ENCODE data around the gene TTI1.
"Not testable (repeated sequence)": the region's sequence is repeated elsewhere in the genome, so short reads cannot be mapped to it uniquely, and the experiment has no call there.

TTI1 gene

GRCh38 chr20:37968841-37969401 is 64.3 kb downstream of the TTI1 start:
- WGBS, 2 experiments (ENCODE audit: insufficient coverage in 2 of 2), result 61 to 72% methylated on average over 6 of the region's 6 CpGs
- Histone ChIP-seq H3K36me3 (ENCODE audit: control insufficient read depth, insufficient read depth, low read length) (no peaks in the 10 kb centered on the region), H3K4me1 (ENCODE audit: control insufficient read depth, insufficient read depth, low read length, poor library complexity, severe bottlenecking) (no peaks in the 10 kb centered on the region), H3K4me3 (ENCODE audit: extremely low read depth, insufficient read depth, low read length, poor library complexity, severe bottlenecking) (no peak overlapping the region), H3K27ac (ENCODE audit: low read depth, low read length, severe bottlenecking) (no peak overlapping the region), H3K9me3 (ENCODE audit: control insufficient read depth, low read length) (peaks cover 5% of the 10 kb centered on the region)

- not testable (repeated sequence) for H3K9me3 ChIP-seq (ENCODE audit: control insufficient read depth, low read length); H3K4me3 ChIP-seq (ENCODE audit: extremely low read depth, insufficient read depth, low read length, poor library complexity, severe bottlenecking); H3K4me1 ChIP-seq (ENCODE audit: control insufficient read depth, insufficient read depth, low read length, poor library complexity, severe bottlenecking); H3K36me3 ChIP-seq (ENCODE audit: control insufficient read depth, insufficient read depth, low read length); H3K27ac ChIP-seq (ENCODE audit: low read depth, low read length, severe bottlenecking)
- 100% methylated on average over 1 of the region's 2 CpGs; no CpG with 5 or more reads in 1 of the 2 experiments for WGBS, 2 experiments (ENCODE audit: insufficient coverage in 2 of 2)
Observed at GRCh38 chr20:37963483-37963882, 69.8 kb downstream of the TTI1 start.

- Histone ChIP-seq H3K9me3 (ENCODE audit: control insufficient read depth, low read length) (no peaks in the 10 kb centered on the region), H3K4me1 (ENCODE audit: control insufficient read depth, insufficient read depth, low read length, poor library complexity, severe bottlenecking) (no peaks in the 10 kb centered on the region), H3K27ac (ENCODE audit: low read depth, low read length, severe bottlenecking) (no peak overlapping the region), H3K36me3 (ENCODE audit: control insufficient read depth, insufficient read depth, low read length) (no peaks in the 10 kb centered on the region), H3K4me3 (ENCODE audit: extremely low read depth, insufficient read depth, low read length, poor library complexity, severe bottlenecking) (no peak overlapping the region)
- WGBS, 2 experiments (ENCODE audit: insufficient coverage in 2 of 2), result no CpG with 5 or more reads among the region's 1 CpG
Observed at GRCh38 chr20:37961066-37961465, 72.2 kb downstream of the TTI1 start.

- no peaks in the 10 kb centered on the region for H3K4me1 ChIP-seq (ENCODE audit: control insufficient read depth, insufficient read depth, low read length, poor library complexity, severe bottlenecking)
- no peaks in the 10 kb centered on the region for H3K9me3 ChIP-seq (ENCODE audit: control insufficient read depth, low read length)
- no peak overlapping the region for H3K4me3 ChIP-seq (ENCODE audit: extremely low read depth, insufficient read depth, low read length, poor library complexity, severe bottlenecking)
- no peaks in the 10 kb centered on the region for H3K36me3 ChIP-seq (ENCODE audit: control insufficient read depth, insufficient read depth, low read length)
- WGBS, 2 experiments (ENCODE audit: insufficient coverage in 2 of 2), result 78 to 89% methylated on average over 1 of the region's 2 CpGs
- no peak overlapping the region for H3K27ac ChIP-seq (ENCODE audit: low read depth, low read length, severe bottlenecking)
Observed at GRCh38 chr20:37958856-37959520, 74.3 kb downstream of the TTI1 start.

- 46 to 63% methylated on average over 1 to 2 of the region's 3 CpGs for WGBS, 2 experiments (ENCODE audit: insufficient coverage in 2 of 2)
- H3K4me1 ChIP-seq (ENCODE audit: control insufficient read depth, insufficient read depth, low read length, poor library complexity, severe bottlenecking), result no peaks in the 10 kb centered on the region
- no peaks in the 10 kb centered on the region for H3K36me3 ChIP-seq (ENCODE audit: control insufficient read depth, insufficient read depth, low read length)
- H3K27ac ChIP-seq (ENCODE audit: low read depth, low read length, severe bottlenecking), result no peak overlapping the region
- H3K4me3 ChIP-seq (ENCODE audit: extremely low read depth, insufficient read depth, low read length, poor library complexity, severe bottlenecking), result no peak overlapping the region
- H3K9me3 ChIP-seq (ENCODE audit: control insufficient read depth, low read length), result no peaks in the 10 kb centered on the region
Observed at GRCh38 chr20:37956107-37956585, 77.1 kb downstream of the TTI1 start.

- no peak overlapping the region for H3K27ac ChIP-seq (ENCODE audit: low read depth, low read length, severe bottlenecking)
- no peak overlapping the region for H3K4me3 ChIP-seq (ENCODE audit: extremely low read depth, insufficient read depth, low read length, poor library complexity, severe bottlenecking)
- H3K36me3 ChIP-seq (ENCODE audit: control insufficient read depth, insufficient read depth, low read length), result no peaks in the 10 kb centered on the region
- H3K4me1 ChIP-seq (ENCODE audit: control insufficient read depth, insufficient read depth, low read length, poor library complexity, severe bottlenecking), result no peaks in the 10 kb centered on the region
- WGBS, 2 experiments (ENCODE audit: insufficient coverage in 2 of 2), result 90 to 96% methylated on average over 3 to 5 of the region's 7 CpGs
- no peaks in the 10 kb centered on the region for H3K9me3 ChIP-seq (ENCODE audit: control insufficient read depth, low read length)
Observed at GRCh38 chr20:37955511-37955910, 77.7 kb downstream of the TTI1 start.

GRCh38 chr20:37954626-37955025 is 78.6 kb downstream of the TTI1 start:
- no peaks in the 10 kb centered on the region for H3K36me3 ChIP-seq (ENCODE audit: control insufficient read depth, insufficient read depth, low read length)
- H3K9me3 ChIP-seq (ENCODE audit: control insufficient read depth, low read length), result no peaks in the 10 kb centered on the region
- H3K27ac ChIP-seq (ENCODE audit: low read depth, low read length, severe bottlenecking), result no peak overlapping the region
- H3K4me1 ChIP-seq (ENCODE audit: control insufficient read depth, insufficient read depth, low read length, poor library complexity, severe bottlenecking), result no peaks in the 10 kb centered on the region
- WGBS, 2 experiments (ENCODE audit: insufficient coverage in 2 of 2), result 84 to 87% methylated on average over 8 to 10 of the region's 14 CpGs
- H3K4me3 ChIP-seq (ENCODE audit: extremely low read depth, insufficient read depth, low read length, poor library complexity, severe bottlenecking), result no peak overlapping the region

- 89 to 94% methylated on average over 3 to 4 of the region's 5 CpGs for WGBS, 2 experiments (ENCODE audit: insufficient coverage in 2 of 2)
- Histone ChIP-seq H3K27ac (ENCODE audit: low read depth, low read length, severe bottlenecking) (no peak overlapping the region), H3K36me3 (ENCODE audit: control insufficient read depth, insufficient read depth, low read length) (no peaks in the 10 kb centered on the region), H3K9me3 (ENCODE audit: control insufficient read depth, low read length) (no peaks in the 10 kb centered on the region), H3K4me3 (ENCODE audit: extremely low read depth, insufficient read depth, low read length, poor library complexity, severe bottlenecking) (no peak overlapping the region), H3K4me1 (ENCODE audit: control insufficient read depth, insufficient read depth, low read length, poor library complexity, severe bottlenecking) (no peaks in the 10 kb centered on the region)
Observed at GRCh38 chr20:37954190-37954589, 79.1 kb downstream of the TTI1 start.

GRCh38 chr20:37948956-37949355 is 84.3 kb downstream of the TTI1 start:
- no peak overlapping the region for H3K4me3 ChIP-seq (ENCODE audit: extremely low read depth, insufficient read depth, low read length, poor library complexity, severe bottlenecking)
- no peak overlapping the region for H3K27ac ChIP-seq (ENCODE audit: low read depth, low read length, severe bottlenecking)
- 92 to 94% methylated on average over 7 to 10 of the region's 11 CpGs for WGBS, 2 experiments (ENCODE audit: insufficient coverage in 2 of 2)
- H3K9me3 ChIP-seq (ENCODE audit: control insufficient read depth, low read length), result no peaks in the 10 kb centered on the region
- no peaks in the 10 kb centered on the region for H3K4me1 ChIP-seq (ENCODE audit: control insufficient read depth, insufficient read depth, low read length, poor library complexity, severe bottlenecking)
- no peaks in the 10 kb centered on the region for H3K36me3 ChIP-seq (ENCODE audit: control insufficient read depth, insufficient read depth, low read length)

- Histone ChIP-seq H3K4me1 (ENCODE audit: control insufficient read depth, insufficient read depth, low read length, poor library complexity, severe bottlenecking) (no peaks in the 10 kb centered on the region), H3K9me3 (ENCODE audit: control insufficient read depth, low read length) (no peaks in the 10 kb centered on the region), H3K4me3 (ENCODE audit: extremely low read depth, insufficient read depth, low read length, poor library complexity, severe bottlenecking) (no peak overlapping the region), H3K27ac (ENCODE audit: low read depth, low read length, severe bottlenecking) (no peak overlapping the region), H3K36me3 (ENCODE audit: control insufficient read depth, insufficient read depth, low read length) (no peaks in the 10 kb centered on the region)
- 93 to 95% methylated on average over 3 to 4 of the region's 6 CpGs for WGBS, 2 experiments (ENCODE audit: insufficient coverage in 2 of 2)
Observed at GRCh38 chr20:37947943-37948342, 85.3 kb downstream of the TTI1 start.

GRCh38 chr20:37946946-37947345 is 86.3 kb downstream of the TTI1 start:
- H3K9me3 ChIP-seq (ENCODE audit: control insufficient read depth, low read length), result no peaks in the 10 kb centered on the region
- no peak overlapping the region for H3K27ac ChIP-seq (ENCODE audit: low read depth, low read length, severe bottlenecking)
- 84 to 93% methylated on average over 5 of the region's 5 CpGs for WGBS, 2 experiments (ENCODE audit: insufficient coverage in 2 of 2)
- no peak overlapping the region for H3K4me3 ChIP-seq (ENCODE audit: extremely low read depth, insufficient read depth, low read length, poor library complexity, severe bottlenecking)
- no peaks in the 10 kb centered on the region for H3K4me1 ChIP-seq (ENCODE audit: control insufficient read depth, insufficient read depth, low read length, poor library complexity, severe bottlenecking)
- no peaks in the 10 kb centered on the region for H3K36me3 ChIP-seq (ENCODE audit: control insufficient read depth, insufficient read depth, low read length)

Measured in mesodermal cell (in vitro differentiated cells).